Endothelial cell of umbilical vein (primary cell): ENCODE data around the gene ABL1. TPM values are rescaled to one million over a fixed set of nuclear protein-coding genes. Genes with fewer than 3 reads are reported as not detected.

Experiments
- BruUV-seq: library from RNA; stranded (reverse); fragments of 400-500 nt; replicated peaks from 2 replicates; lab custom pipeline; 2021; lab: Mats Ljungman, UMichigan
- CTCF ChIA-PET: fragments of 300-600, 350-600 bp; sonication (Branson Sonifier 250); formaldehyde crosslinking; loops from one replicate; lab custom pipeline; 2021; ENCODE audit warnings: antibody characterized with exemption, inconsistent platforms; lab: Charles Lee
- POLR2A ChIA-PET: fragments of 300-600, 350-600 bp; sonication (Branson Sonifier 250); formaldehyde crosslinking; loops from one replicate; lab custom pipeline; 2021; ENCODE audit warnings: antibody characterized with exemption, inconsistent platforms; lab: Charles Lee
- DNase-seq: peaks from one replicate; pipeline ENCODE4 v3.0.0-alpha.2; 2011; ENCODE audit warnings: low read depth, low spot score
- FAIRE-seq: peaks from 2 replicates; lab custom pipeline; 2011; peaks lifted over from hg19 to GRCh38; lab: Jason Lieb, UNC
- H2AFZ ChIP-seq: 2 replicates; pipeline ENCODE4 v1.6.0; 2012; ENCODE audit warnings: low read depth, low read length, control low read depth, inconsistent platforms
- H3K27ac ChIP-seq: 2 replicates; pipeline ENCODE4 v1.5.1; 2011; ENCODE audit warnings: low read depth, mild to moderate bottlenecking, control low read depth, low read length, moderate library complexity; ENCODE audit not compliant: insufficient read depth
- H3K27me3 ChIP-seq, 2 experiments: 2 replicates each; pipeline versions ENCODE4 v1.6.0 to v1.6.1; 2011; ENCODE audit warnings: low read length in 2 of 2, mixed read lengths in 1 of 2; ENCODE audit not compliant: control insufficient read depth in 2 of 2, insufficient read depth in 2 of 2
- H3K36me3 ChIP-seq, 2 experiments: 2 replicates in 1 of 2; 3 replicates in 1 of 2; pipeline ENCODE4 v1.5.1; 2011; ENCODE audit warnings: low read length in 2 of 2, mild to moderate bottlenecking in 1 of 2, moderate library complexity in 1 of 2; ENCODE audit not compliant: control insufficient read depth in 2 of 2, insufficient read depth in 2 of 2; ENCODE audit errors: extremely low read depth in 1 of 2
- H3K4me1 ChIP-seq: 3 replicates; pipeline ENCODE4 v1.5.1; 2011; ENCODE audit warnings: mild to moderate bottlenecking, low read length; ENCODE audit not compliant: control insufficient read depth, insufficient read depth; ENCODE audit errors: extremely low read depth
- H3K4me2 ChIP-seq: 2 replicates; pipeline ENCODE4 v1.6.1; 2011; ENCODE audit warnings: low read length, control low read depth, mixed read lengths; ENCODE audit not compliant: insufficient read depth
- H3K4me3 ChIP-seq, 3 experiments: fragments of 200-600 bp in 1 of 3; sonication (generic), shearing (Covaris generic) in 1 of 3; replicated peaks in 1 of 3; 2 replicates each; pipeline ENCODE4 v1.5.1; 2011 to 2016; ENCODE audit warnings: control low read depth in 3 of 3, low read length in 3 of 3, mild to moderate bottlenecking in 2 of 3, inconsistent platforms in 1 of 3, low read depth in 1 of 3, moderate library complexity in 1 of 3; ENCODE audit not compliant: insufficient read depth in 1 of 3
- H3K79me2 ChIP-seq: 2 replicates; pipeline ENCODE4 v1.6.0; 2012; ENCODE audit warnings: low read length, inconsistent platforms; ENCODE audit not compliant: control insufficient read depth, insufficient read depth
- H3K9ac ChIP-seq: replicated peaks from 2 replicates; pipeline ENCODE3; 2011; ENCODE audit warnings: low read length, control low read depth; ENCODE audit not compliant: insufficient read depth; ENCODE audit errors: extremely low read depth
- H3K9me1 ChIP-seq: replicated peaks from 3 replicates; pipeline ENCODE4 v1.6.0; 2011; ENCODE audit warnings: mild to moderate bottlenecking, low read length; ENCODE audit not compliant: control insufficient read depth, insufficient read depth; ENCODE audit errors: extremely low read depth
- H3K9me3 ChIP-seq: replicated peaks from 2 replicates; pipeline ENCODE4 v1.5.1; 2012; ENCODE audit warnings: low read length, inconsistent platforms; ENCODE audit not compliant: control insufficient read depth, insufficient read depth
- H4K20me1 ChIP-seq: replicated peaks from 2 replicates; pipeline ENCODE3; 2011; ENCODE audit warnings: mild to moderate bottlenecking, low read length; ENCODE audit not compliant: control insufficient read depth, insufficient read depth; ENCODE audit errors: extremely low read depth
- EZH2 ChIP-seq: IDR thresholded peaks from 2 replicates; pipeline ENCODE4 v1.6.1; 2012; ENCODE audit warnings: borderline replicate concordance, low read depth, mild to moderate bottlenecking, moderate library complexity, low read length, inconsistent platforms; ENCODE audit not compliant: severe bottlenecking
- FOS ChIP-seq: IDR thresholded peaks from 2 replicates; pipeline ENCODE4 v1.6.1; 2011; ENCODE audit warnings: mild to moderate bottlenecking, low read length, moderate library complexity, borderline replicate concordance; ENCODE audit not compliant: insufficient read depth
- GATA2 ChIP-seq: IDR thresholded peaks from 2 replicates; pipeline ENCODE4 v1.7.0; 2011; ENCODE audit warnings: low read depth, mild to moderate bottlenecking, moderate library complexity, mixed read lengths, low read length; ENCODE audit not compliant: insufficient read length, insufficient read depth
- JUN ChIP-seq: IDR thresholded peaks from 2 replicates; pipeline ENCODE4 v1.6.1; 2011; ENCODE audit warnings: borderline replicate concordance, low read depth; ENCODE audit not compliant: insufficient read length, insufficient read depth
- MYC ChIP-seq: IDR thresholded peaks from one replicate; pipeline ENCODE4 v1.6.1; 2011; ENCODE audit warnings: mild to moderate bottlenecking, low read depth, low read length
- POLR2A ChIP-seq: IDR thresholded peaks from 2 replicates; pipeline ENCODE4 v1.6.1; 2012; ENCODE audit warnings: low read depth, mild to moderate bottlenecking, control low read depth, low read length
- POLR2AphosphoS5 ChIP-seq: IDR thresholded peaks from 2 replicates; pipeline ENCODE4 v1.6.1; 2012; ENCODE audit warnings: low read depth, mild to moderate bottlenecking, control low read depth, low read length, moderate library complexity; ENCODE audit not compliant: insufficient read depth
- dilution Hi-C: fragments of 300-500 bp; cut with MboI; formaldehyde crosslinking; loops from one replicate; pipeline ENCODE4 v1.15.0; 2019; ENCODE audit warnings: low sequenced_read_pairs; ENCODE audit not compliant: extremely low pct_ligation_motif_present
- intact Hi-C: fragments of 100-400 bp; cut with micrococcal nuclease; formaldehyde crosslinking; loops from one replicate; pipeline ENCODE4 v1.10.0; 2022
- polyA plus RNA-seq, 4 experiments: library from polyadenylated mRNA; depleted of rRNA in 3 of 4; stranded (reverse) in 3 of 4; unstranded in 1 of 4; fragments of >200 nt; gene quantifications; 2 replicates each; pipeline versions ENCODE4 v1.2.1 to v1.2.3, GENCODE V29; 2011 to 2012; ENCODE audit warnings: missing spikeins in 1 of 4
- total RNA-seq: library from RNA; stranded (reverse); gene quantifications from 2 replicates; pipeline ENCODE4 v1.2.3, GENCODE V29; 2021
- TF ChIP-seq, protein P1 (sequence below): IDR thresholded peaks from 2 replicates; pipeline ENCODE4 v1.6.1; 2011; ENCODE audit not compliant: insufficient read depth, insufficient read length
- TF ChIP-seq, protein P2 (sequence below), 2 donors: IDR thresholded peaks; 1 replicate in 1 of 2; 2 replicates in 1 of 2; pipeline ENCODE4 v1.5.1; 2011; ENCODE audit warnings: low read length in 2 of 2, mild to moderate bottlenecking in 2 of 2, moderate library complexity in 2 of 2, control low read depth in 1 of 2, inconsistent platforms in 1 of 2, low read depth in 1 of 2; ENCODE audit not compliant: insufficient read depth in 1 of 2; ENCODE audit errors: extremely low read depth in 1 of 2

ABL1 gene
- total and polyA plus RNA-seq, 2 donors (not counting 3 experiments of a cell fraction or from before 2014, with no cell fraction given): 32.1 to 87.1 TPM

DNA sequence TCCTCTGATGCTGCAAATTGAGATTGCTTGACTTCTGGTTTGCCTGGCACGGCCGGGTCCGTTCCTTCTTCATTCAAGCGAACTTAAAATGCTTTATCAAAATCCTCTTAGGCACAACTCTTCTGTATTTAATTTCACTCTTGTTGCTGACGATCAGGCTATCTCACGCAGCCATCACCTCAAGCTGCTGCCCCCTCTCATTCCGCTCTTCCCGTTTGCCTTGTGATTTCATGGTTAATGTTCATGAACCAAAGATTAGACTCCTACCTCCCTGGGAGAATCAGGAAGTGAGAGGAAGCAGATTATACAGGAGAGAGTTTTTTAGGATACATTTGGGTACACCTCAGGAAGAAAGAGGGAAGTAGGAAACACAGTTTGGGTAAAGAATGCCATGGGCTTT, 38.9 kb downstream of the ABL1 start:
- H3K9me3 ChIP-seq: no peaks in the 10 kb centered on the region
- TF ChIP-seq EZH2: no peak
- TF ChIP-seq POLR2AphosphoS5: no peak
- TF ChIP-seq FOS: no peak
- TF ChIP-seq, protein P1, sequence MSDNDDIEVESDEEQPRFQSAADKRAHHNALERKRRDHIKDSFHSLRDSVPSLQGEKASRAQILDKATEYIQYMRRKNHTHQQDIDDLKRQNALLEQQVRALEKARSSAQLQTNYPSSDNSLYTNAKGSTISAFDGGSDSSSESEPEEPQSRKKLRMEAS: no peak
- TF ChIP-seq GATA2: no peak
- no peak for TF ChIP-seq POLR2A
- TF ChIP-seq, protein P2, sequence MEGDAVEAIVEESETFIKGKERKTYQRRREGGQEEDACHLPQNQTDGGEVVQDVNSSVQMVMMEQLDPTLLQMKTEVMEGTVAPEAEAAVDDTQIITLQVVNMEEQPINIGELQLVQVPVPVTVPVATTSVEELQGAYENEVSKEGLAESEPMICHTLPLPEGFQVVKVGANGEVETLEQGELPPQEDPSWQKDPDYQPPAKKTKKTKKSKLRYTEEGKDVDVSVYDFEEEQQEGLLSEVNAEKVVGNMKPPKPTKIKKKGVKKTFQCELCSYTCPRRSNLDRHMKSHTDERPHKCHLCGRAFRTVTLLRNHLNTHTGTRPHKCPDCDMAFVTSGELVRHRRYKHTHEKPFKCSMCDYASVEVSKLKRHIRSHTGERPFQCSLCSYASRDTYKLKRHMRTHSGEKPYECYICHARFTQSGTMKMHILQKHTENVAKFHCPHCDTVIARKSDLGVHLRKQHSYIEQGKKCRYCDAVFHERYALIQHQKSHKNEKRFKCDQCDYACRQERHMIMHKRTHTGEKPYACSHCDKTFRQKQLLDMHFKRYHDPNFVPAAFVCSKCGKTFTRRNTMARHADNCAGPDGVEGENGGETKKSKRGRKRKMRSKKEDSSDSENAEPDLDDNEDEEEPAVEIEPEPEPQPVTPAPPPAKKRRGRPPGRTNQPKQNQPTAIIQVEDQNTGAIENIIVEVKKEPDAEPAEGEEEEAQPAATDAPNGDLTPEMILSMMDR (IDR thresholded peaks at IDR 0.05; ENCODE audit: extremely low read depth in 1 of 2, insufficient read depth in 1 of 2, low read depth in 1 of 2, low read length in 2 of 2): no peak
- no peak for TF ChIP-seq MYC
- no peak for TF ChIP-seq JUN
- no peak overlapping the region for H3K4me3 ChIP-seq
- no peak overlapping the region for H3K4me2 ChIP-seq
- POLR2A ChIA-PET: no interaction called here
- H3K9me1 ChIP-seq: no peaks in the 10 kb centered on the region
- no peaks in the 10 kb centered on the region for H3K4me1 ChIP-seq
- dilution Hi-C loops (loop anchor here (25.0 kb wide), 1 partner anchor 187 kb away; the partner anchor contains the start of gene EXOSC2), intact Hi-C loops (no loop called here)
- no peak overlapping the region for H3K27ac ChIP-seq
- H3K27me3 ChIP-seq: no peaks in the 10 kb centered on the region
- H3K9ac ChIP-seq: no peak overlapping the region
- H3K36me3 ChIP-seq: peaks cover 39 to 54% of the 10 kb centered on the region in 2 experiments
- H2AFZ ChIP-seq: no peak overlapping the region
- peaks cover 29% of the 10 kb centered on the region for H3K79me2 ChIP-seq
- no peak for FAIRE-seq
- no peaks in the 10 kb centered on the region for H4K20me1 ChIP-seq
- DNase-seq: no peak
- BruUV-seq: no TSS peak
- CTCF ChIA-PET: interaction anchor here (1.7 kb wide), 1 partner anchor 173 kb away, joined by 5 read pairs; no protein-coding TSS in a partner anchor
